ENCODE results near the gene P3H3. TPM values are rescaled to one million over a fixed set of nuclear protein-coding genes. Genes with fewer than 3 reads are reported as not detected.

Gene P3H3
- total RNA-seq (2022; extraction: Qiagen RNA extraction) = 21.7 to 32.2 TPM (median 30.7 TPM) in 5 replicates

GRCh38 chr12:6827982-6828780, at the start of gene P3H3:
TSS of gene P3H3 (plus strand) at chr12:6828407. CDS start at chr12:6828441, 34 bp downstream.

GRCh38 chr12:6788972-6789924, 39.0 kb upstream of the P3H3 start, which contains the start of gene CD4:
TSS of gene CD4 (plus strand) at chr12:6789528. CDS start at chr12:6800139, 10,611 bp downstream.

GRCh38 chr12:6821591-6822425, 6.4 kb upstream of the P3H3 start, which contains the start of gene GPR162:
TSS of gene GPR162 (plus strand) at chr12:6821821. CDS start at chr12:6823899, 2,078 bp downstream.

GRCh38 chr12:6840761-6841515, 12.7 kb downstream of the P3H3 start, which contains the start of gene GNB3:
TSS of gene GNB3 (plus strand) at chr12:6840925. CDS start at chr12:6841288, 363 bp downstream.

GRCh38 chr12:6851153-6851920, 23.1 kb downstream of the P3H3 start, which contains the start of gene CDCA3:
TSS of gene CDCA3 (minus strand) at chr12:6851286. CDS start at chr12:6850952, 334 bp downstream.

GRCh38 chr12:6851921-6852650, 23.9 kb downstream of the P3H3 start, which contains the start of gene USP5:
TSS of gene USP5 (plus strand) at chr12:6852150. CDS start at chr12:6852180, 30 bp downstream.

GRCh38 chr12:6867413-6868210, 39.4 kb downstream of the P3H3 start, which contains the start of gene TPI1:
TSS of gene TPI1 (plus strand) at chr12:6867531. CDS start at chr12:6867567, 36 bp downstream.

GRCh38 chr12:6873094-6874014, 45.1 kb downstream of the P3H3 start, which contains the start of gene SPSB2:
TSS of gene SPSB2 (minus strand) at chr12:6873303. CDS start at chr12:6872901, 402 bp downstream.

Other genes starting within 250 kb of the P3H3 start
- gene CHD4, start 221.0 kb upstream of the P3H3 start, total RNA-seq (2022; extraction: Qiagen RNA extraction) = 62.1 to 82.8 TPM (median 64.0 TPM) in 5 replicates
- gene LPAR5, start 192.4 kb upstream of the P3H3 start, total RNA-seq (2022; extraction: Qiagen RNA extraction) = 0.45 to 0.81 TPM (median 0.70 TPM) in 5 replicates
- gene ACRBP, start 181.0 kb upstream of the P3H3 start, total RNA-seq (2022; extraction: Qiagen RNA extraction) = 0.11 to 0.34 TPM (median 0.16 TPM) in 5 replicates
- gene ING4, start 165.3 kb upstream of the P3H3 start, total RNA-seq (2022; extraction: Qiagen RNA extraction) = 13.6 to 21.5 TPM (median 16.8 TPM) in 5 replicates
- gene ZNF384, start 139.0 kb upstream of the P3H3 start, total RNA-seq (2022; extraction: Qiagen RNA extraction) = 53.9 to 63.5 TPM (median 60.1 TPM) in 5 replicates
- 0.68 to 1.2 TPM (median 0.92 TPM) in 5 replicates for gene PIANP, start 127.6 kb upstream of the P3H3 start, total RNA-seq (2022; extraction: Qiagen RNA extraction)
- 44.2 to 60.2 TPM (median 57.6 TPM) in 5 replicates for gene COPS7A, start 104.4 kb upstream of the P3H3 start, total RNA-seq (2022; extraction: Qiagen RNA extraction)
- gene MLF2, start 75.3 kb upstream of the P3H3 start, total RNA-seq (2022; extraction: Qiagen RNA extraction) = 259 to 324 TPM (median 305 TPM) in 5 replicates
- 629 to 1,030 TPM (median 870 TPM) in 5 replicates for gene PTMS, start 62.0 kb upstream of the P3H3 start, total RNA-seq (2022; extraction: Qiagen RNA extraction)
- 0.65 to 2.0 TPM (median 1.3 TPM) in 5 replicates for gene LAG3, start 55.9 kb upstream of the P3H3 start, total RNA-seq (2022; extraction: Qiagen RNA extraction)
- 0.03 TPM in 1 of 5 replicates, not detected in the others for gene CD4, start 38.9 kb upstream of the P3H3 start, total RNA-seq (2022; extraction: Qiagen RNA extraction)
- 0.27 to 0.57 TPM (median 0.42 TPM) in 5 replicates for gene GPR162, start 6.6 kb upstream of the P3H3 start, total RNA-seq (2022; extraction: Qiagen RNA extraction)
- 0.72 to 3.3 TPM (median 2.2 TPM) in 5 replicates for gene GNB3, start 12.5 kb downstream of the P3H3 start, total RNA-seq (2022; extraction: Qiagen RNA extraction)
- 80.3 to 93.7 TPM (median 82.1 TPM) in 5 replicates for gene CDCA3, start 22.9 kb downstream of the P3H3 start, total RNA-seq (2022; extraction: Qiagen RNA extraction)
- 77.6 to 88.5 TPM (median 80.3 TPM) in 5 replicates for gene USP5, start 23.7 kb downstream of the P3H3 start, total RNA-seq (2022; extraction: Qiagen RNA extraction)
- 1,409 to 1,690 TPM (median 1,628 TPM) in 5 replicates for gene TPI1, start 39.1 kb downstream of the P3H3 start, total RNA-seq (2022; extraction: Qiagen RNA extraction)
- 17.4 to 28.9 TPM (median 28.5 TPM) in 5 replicates for gene SPSB2, start 44.9 kb downstream of the P3H3 start, total RNA-seq (2022; extraction: Qiagen RNA extraction)
- gene LRRC23, start 76.4 kb downstream of the P3H3 start, total RNA-seq (2022; extraction: Qiagen RNA extraction) = 16.5 to 20.4 TPM (median 16.8 TPM) in 5 replicates
- gene ENO2, start 86.2 kb downstream of the P3H3 start, total RNA-seq (2022; extraction: Qiagen RNA extraction) = 41.3 to 46.2 TPM (median 44.7 TPM) in 5 replicates
- 51.6 to 79.2 TPM (median 76.7 TPM) in 5 replicates for gene ATN1, start 99.6 kb downstream of the P3H3 start, total RNA-seq (2022; extraction: Qiagen RNA extraction)
- not detected in 5 replicates for gene RNU7-1, start 115.4 kb downstream of the P3H3 start, total RNA-seq (2022; extraction: Qiagen RNA extraction)
- 264 to 326 TPM (median 313 TPM) in 5 replicates for gene C12orf57, start 115.6 kb downstream of the P3H3 start, total RNA-seq (2022; extraction: Qiagen RNA extraction)
- 9.3 to 14.3 TPM (median 12.6 TPM) in 5 replicates for gene PTPN6, start 122.9 kb downstream of the P3H3 start, total RNA-seq (2022; extraction: Qiagen RNA extraction)
- gene PHB2, start 142.3 kb downstream of the P3H3 start, total RNA-seq (2022; extraction: Qiagen RNA extraction) = 293 to 340 TPM (median 337 TPM) in 5 replicates
- 59.7 to 67.3 TPM (median 63.4 TPM) in 5 replicates for gene EMG1, start 142.5 kb downstream of the P3H3 start, total RNA-seq (2022; extraction: Qiagen RNA extraction)
- 27.0 to 31.7 TPM (median 28.9 TPM) in 5 replicates for gene LPCAT3, start 190.1 kb downstream of the P3H3 start, total RNA-seq (2022; extraction: Qiagen RNA extraction)
- 38.3 to 57.7 TPM (median 41.9 TPM) in 5 replicates for gene C1S, start 232.3 kb downstream of the P3H3 start, total RNA-seq (2022; extraction: Qiagen RNA extraction)

Data from A549 treated with CORT108297 at 1 μM for 4 hours (cell line).